CD1c-positive myeloid dendritic cell (primary cell): ENCODE data around the gene HIP1R.
A peak's percentile ranks its signal among the peaks of the same experiment; 100 is the strongest.
"Not testable (repeated sequence)": the region's sequence is repeated elsewhere in the genome, so short reads cannot be mapped to it uniquely, and the experiment has no call there.

Source experiments
- DNase-seq: peaks from one replicate; pipeline ENCODE4 v3.0.0-alpha.2; 2016; ENCODE audit errors: extremely low spot score

HIP1R gene

DNA sequence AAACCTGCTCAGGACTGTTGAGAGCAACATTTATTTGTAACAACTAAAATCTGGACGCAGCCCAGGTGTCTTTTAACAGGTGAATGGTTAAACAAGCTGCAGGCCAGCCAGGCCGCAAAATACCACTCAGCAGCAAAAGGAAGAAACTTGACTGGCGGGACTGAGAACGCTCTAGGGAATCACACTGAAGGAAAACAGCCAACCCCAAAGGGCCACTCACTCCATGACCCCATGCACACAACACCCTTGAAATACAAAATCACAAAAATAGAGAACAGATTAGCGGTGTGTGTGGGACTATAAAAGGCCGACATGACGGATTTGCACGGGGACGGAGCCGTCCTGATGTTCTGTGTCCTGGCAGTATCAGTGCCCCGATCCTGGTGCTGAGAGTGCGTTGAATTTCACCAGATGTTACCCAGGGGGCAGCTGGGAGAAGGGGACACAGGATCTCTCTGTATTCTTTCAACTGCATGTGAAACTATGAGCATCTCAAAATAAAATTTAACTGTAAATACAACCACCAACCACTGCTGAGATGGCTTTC is 37.6 kb downstream of the HIP1R start:
- no peak for DNase-seq

DNA sequence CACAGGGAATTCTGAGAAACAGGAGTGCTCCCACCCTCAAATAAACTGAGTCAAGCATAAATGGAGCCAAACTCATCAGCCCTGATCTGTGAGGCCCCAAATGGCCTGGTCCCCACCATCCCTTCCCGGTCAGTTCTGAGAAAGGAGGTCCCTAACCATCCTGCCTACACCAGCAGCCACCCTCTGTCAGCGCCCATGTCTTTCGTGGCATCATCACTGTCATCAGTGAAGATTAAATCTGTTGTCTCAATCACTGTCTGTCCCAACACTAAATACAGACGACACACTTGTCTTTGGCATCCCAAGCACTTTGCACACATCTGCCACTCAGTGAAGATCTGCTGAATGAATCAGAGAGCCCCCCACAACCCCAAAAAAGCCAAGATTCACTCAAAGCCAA is 38.3 kb downstream of the HIP1R start:
- no peak for DNase-seq

DNA sequence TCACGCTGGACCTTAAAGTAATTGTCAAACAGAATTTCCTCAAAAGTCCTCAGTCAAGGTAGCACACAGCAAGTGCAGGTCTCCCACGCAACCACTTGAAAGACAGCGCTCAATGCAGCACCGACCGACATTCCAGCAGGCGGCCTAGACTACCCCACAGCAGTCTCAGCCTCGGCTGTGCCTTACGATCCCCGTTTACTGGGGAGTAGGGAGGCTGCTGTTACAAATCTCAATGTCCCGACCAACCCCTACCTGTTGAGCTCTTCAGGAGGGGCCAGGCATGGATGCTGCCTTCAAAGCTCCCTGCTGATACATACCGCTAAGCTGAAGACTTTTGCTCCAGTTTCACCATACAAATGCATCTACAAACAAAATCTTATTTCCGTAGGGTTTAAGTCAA is 38.8 kb downstream of the HIP1R start:
- DNase-seq: no peak

GRCh38 chr12:122875590-122876220 is 40.4 kb downstream of the HIP1R start:
- DNase-seq: peak; percentile 51

DNA sequence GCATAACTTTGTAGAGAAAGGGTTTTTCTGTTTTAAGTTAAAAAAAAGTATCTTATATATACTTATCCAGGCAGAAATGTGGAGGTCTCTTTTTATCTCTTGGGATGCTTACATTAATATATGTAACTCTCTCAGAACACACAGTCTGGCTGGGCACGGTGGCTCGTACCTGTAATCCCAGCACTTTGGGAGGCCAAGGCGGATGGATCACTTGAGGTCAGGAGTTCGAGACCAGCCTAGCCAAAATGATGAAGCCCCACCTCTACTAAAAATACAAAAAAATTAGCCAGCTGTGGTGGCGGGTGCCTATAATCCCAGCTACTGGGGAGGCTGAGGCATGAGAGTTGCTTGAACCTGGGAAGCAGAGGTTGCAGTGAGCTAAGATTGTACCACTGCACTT is 41.0 kb downstream of the HIP1R start:
- not testable (repeated sequence) for DNase-seq

DNA sequence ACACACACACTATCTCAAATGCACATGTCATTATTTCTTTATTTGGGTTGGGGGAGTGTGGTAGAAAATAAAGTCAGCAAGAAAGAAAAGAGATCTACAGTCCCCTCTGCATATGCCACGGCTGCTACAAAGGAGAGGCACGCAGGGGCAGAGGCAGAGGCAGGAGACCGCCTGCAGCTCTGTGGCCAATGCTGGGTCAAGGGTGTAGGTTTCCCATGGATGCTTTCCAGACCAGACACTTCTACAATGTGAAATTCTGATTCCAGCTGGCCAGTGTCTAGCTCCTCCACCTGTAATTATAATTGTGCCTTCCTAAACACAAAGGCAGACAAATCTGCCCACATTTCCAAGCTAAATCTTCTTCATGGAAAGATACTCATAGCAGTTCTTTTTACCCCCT is 41.5 kb downstream of the HIP1R start:
- DNase-seq: no peak

GRCh38 chr12:122878780-122879612 is 43.7 kb downstream of the HIP1R start:
- no peak for DNase-seq

GRCh38 chr12:122880155-122880667 is 45.0 kb downstream of the HIP1R start:
- DNase-seq: no peak

DNA sequence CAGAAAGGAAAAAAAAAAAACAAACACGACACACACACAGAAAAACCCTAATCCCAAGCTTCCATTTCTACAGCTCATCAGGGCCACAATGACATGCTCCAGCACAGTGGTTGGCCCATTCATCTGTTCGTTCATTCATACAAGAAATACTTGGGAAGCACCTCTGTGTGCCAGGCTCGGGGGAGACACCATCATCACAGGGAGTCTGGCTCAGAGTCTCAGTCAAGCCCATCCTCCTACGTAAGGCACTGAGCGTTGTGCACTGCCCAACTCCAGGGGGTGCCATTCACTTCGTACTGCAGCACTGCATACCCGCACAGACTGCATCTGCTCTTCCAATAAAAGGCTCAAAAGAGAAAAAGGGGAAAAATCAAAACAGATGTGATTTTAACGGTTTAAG is 45.4 kb downstream of the HIP1R start:
- DNase-seq: peak; percentile 34

- DNase-seq: no peak
Observed at GRCh38 chr12:122882908-122883558, 47.8 kb downstream of the HIP1R start.

DNA sequence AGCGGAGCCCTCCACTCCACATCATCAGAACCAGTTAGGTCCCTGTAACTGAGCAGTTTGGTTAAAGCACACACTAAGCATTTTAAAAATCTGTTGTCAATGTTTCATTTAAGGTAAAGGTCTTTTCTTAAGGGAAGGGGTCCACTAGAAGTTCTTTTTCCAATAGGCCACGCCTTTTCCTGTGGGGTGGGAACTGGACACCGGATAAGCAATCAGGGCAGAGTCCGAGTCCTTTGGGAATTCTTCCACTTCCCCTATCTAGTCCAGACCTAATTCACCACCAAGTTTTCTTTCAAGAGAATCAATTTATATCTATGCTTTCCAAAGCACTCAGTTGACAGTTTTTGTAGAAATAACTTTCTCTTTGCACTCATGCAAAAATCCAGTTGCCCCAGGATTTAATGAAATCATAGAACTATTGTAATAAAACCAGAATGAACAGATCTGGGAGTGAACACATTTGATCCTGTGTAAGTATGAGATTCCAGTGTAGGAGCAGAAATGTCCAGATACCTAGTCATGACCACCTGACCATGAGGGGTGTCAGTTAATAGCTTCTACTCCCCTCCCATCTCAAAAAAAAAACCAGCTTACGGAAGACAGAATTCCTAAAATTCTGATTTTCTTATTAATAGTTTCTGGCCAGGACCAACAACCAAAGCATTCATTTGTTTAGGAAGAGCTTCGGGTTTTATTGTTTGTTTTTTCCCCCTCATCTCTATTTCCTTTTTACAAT is 49.0 kb downstream of the HIP1R start:
- no peak for DNase-seq

- DNase-seq: peak; percentile 50
Observed at GRCh38 chr12:122884860-122885259, 49.6 kb downstream of the HIP1R start.

DNA sequence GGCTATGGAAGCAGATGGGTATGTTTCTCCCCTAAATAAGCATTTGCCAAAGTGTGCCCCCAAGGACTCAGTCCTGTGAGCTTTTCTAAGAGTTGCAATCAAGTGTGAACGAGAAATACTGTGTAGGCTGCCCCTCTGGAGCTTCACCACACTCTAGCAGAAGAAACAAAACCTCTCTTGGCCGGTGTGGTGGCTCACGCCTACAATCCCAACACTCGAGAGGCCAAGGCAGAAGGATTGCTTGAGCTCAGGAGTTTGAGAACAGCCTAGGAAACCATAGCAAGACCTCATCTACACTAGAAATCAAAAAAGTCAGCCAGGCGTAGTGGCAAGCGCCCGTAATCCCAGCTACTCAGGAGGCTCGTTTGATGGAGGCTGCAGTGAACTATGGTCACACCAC is 50.9 kb downstream of the HIP1R start:
- DNase-seq: no peak

DNA sequence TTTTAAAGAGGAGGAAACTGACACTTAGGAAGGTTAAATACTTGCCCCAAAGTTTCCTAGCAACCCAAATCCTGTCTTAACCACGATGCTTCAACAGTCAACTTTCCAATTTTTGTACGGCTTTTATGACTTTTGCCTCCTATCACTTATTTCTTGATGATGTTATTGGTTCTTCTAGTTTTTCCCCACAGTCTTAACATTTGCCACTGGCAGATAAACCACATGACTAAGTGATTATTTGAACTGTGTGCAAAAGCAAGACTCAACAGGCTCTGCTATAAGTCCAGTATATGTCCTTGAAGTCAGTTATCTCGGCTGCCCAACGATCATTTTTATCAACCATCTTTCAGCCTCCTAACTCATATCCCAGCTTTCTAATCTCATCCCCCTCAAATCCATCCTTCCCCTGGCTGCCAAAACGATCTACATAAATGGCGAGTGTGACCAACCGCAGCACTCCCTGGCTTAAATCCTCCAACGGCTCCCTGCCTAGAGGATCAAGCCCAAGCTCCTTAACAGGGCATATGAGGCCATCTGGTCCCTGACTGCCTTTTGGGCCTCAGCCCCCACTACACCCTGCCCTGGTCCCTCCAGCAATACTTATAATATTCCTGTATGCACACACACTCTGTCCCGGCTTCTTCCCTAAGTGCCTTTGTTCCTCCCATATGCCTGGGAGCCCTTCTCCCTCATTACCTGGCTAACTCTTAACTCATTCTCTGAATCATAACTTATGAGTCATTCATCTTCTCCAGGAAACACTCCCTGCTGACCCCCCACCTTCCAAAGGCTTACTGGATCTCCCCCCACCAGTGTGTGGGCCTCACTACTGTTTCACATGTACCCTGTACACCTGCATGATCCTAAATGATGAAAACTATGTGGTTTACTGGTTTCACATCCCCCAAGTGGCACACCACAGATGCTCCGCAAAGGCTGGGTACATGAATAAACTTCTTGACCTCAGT is 51.9 kb downstream of the HIP1R start:
- peak; percentile 44 for DNase-seq

DNA sequence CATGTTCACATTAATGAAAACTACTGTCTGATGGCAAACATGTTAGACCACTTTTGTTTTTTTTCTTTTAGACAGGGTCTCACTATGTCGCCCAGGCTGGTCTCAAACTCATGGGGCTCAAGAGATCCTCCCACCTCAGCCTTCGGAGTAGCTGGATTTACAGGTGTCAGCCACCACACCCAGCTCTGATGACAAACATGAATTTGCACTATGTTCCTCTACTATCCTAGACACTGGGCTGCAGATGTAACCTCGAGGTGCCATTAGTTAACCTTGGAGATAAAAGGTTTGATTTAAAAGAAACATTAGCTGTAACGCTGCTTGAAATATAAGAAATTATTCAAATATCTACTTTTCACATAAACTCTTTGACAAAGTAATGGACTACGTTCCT is 52.6 kb downstream of the HIP1R start:
- no peak for DNase-seq

DNA sequence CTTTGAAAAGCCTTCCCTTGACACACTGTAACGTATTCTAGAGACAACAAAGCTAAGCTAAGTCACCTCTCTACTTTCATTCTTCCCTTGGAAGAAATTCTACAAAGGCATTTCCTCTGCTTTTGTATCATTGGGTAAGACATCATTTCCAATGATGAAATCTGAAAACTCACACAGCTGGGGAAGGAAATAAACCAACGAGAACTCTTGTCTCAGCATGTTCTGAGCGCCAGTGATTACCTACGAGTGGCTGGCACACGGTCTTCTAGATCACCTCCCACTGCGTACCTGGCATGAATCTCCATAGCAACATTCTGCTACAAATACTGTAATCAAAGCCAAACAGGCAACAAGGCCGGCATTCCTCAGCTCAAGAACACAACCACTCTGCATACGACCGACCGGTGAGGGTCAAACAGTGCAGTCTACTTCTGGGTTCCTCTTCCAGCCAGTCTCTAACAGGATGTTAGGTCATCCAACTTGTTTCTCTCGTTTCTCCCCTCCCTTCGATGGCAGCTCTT is 53.0 kb downstream of the HIP1R start:
- DNase-seq: peak; percentile 80

GRCh38 chr12:122889761-122890520 is 54.7 kb downstream of the HIP1R start:
- DNase-seq: peak; percentile 21

- peak; percentile 81 for DNase-seq
Observed at GRCh38 chr12:122891661-122892525, 56.6 kb downstream of the HIP1R start.
